Measurements from ENCODE around the gene NEK1. TPM values are rescaled to one million over a fixed set of nuclear protein-coding genes. Genes with fewer than 3 reads are reported as not detected.
A peak's percentile ranks its signal among the peaks of the same experiment; 100 is the strongest.

NEK1 gene
- total and polyA plus RNA-seq, 11 donors, result 4.8 to 17.8 (median 12.0) TPM

- ATAC-seq, result peak; percentile 8 to 54 (median 40)
- H3K4me1 ChIP-seq, result peaks cover 0 to 34% (median 21%) of the 10 kb centered on the region in 12 donors
- no peaks in the 10 kb centered on the region for H3K27me3 ChIP-seq
- 1 to 3% (median 2%) methylated on average over 12 of the region's 12 CpGs for WGBS, 4 donors
- H3K9me3 ChIP-seq, result no peaks in the 10 kb centered on the region
- peak in 3 of 5 donors; percentile 35 to 39 (median 35) for DNase-seq
- no peak for TF ChIP-seq POLR2A (IDR thresholded peaks at IDR 0.05)
- TF ChIP-seq CTCF (IDR thresholded peaks at IDR 0.05), result peak in 11 of 12 donors; percentile 32 to 71 (median 55)
- peak overlapping the region; percentile 55 to 84 (median 71) for H3K4me3 ChIP-seq
- no peaks in the 10 kb centered on the region for H3K36me3 ChIP-seq
- intact Hi-C loops (cut with DNase I), result loop anchor here in 9 of 10 donors (5.0 to 10.0 kb wide), 10 partner anchors 48 to 428 kb away; partner anchors contain the start of gene HPF1 (in 1 of the 9)
- peak overlapping the region; percentile 87 to 97 (median 94) for H3K27ac ChIP-seq
Observed at GRCh38 chr4:169619518-169619957, 7.2 kb upstream of the NEK1 start.

- H3K27ac ChIP-seq, result peak overlapping the region in 10 of 12 donors; percentile 88 to 97 (median 94)
- intact Hi-C loops (cut with DNase I), result loop anchor here in 9 of 10 donors (5.0 to 10.0 kb wide), 10 partner anchors 48 to 428 kb away; partner anchors contain the start of gene HPF1 (in 1 of the 9)
- WGBS, 4 donors, result 85 to 96% (median 93%) methylated on average over 4 of the region's 4 CpGs
Observed at GRCh38 chr4:169618986-169619385, 6.6 kb upstream of the NEK1 start.

GRCh38 chr4:169618286-169618685 is 5.9 kb upstream of the NEK1 start:
- WGBS, 4 donors, result 45 to 54% (median 51%) methylated on average over 3 of the region's 3 CpGs
- Histone ChIP-seq H3K27me3 (no peaks in the 10 kb centered on the region), H3K36me3 (no peaks in the 10 kb centered on the region), H3K4me3 (no peak overlapping the region), H3K4me1 (peaks cover 0 to 36% (median 21%) of the 10 kb centered on the region in 12 donors), H3K27ac (no peak overlapping the region), H3K9me3 (no peaks in the 10 kb centered on the region)
- intact Hi-C loops (cut with DNase I), result loop anchor here in 9 of 10 donors (5.0 to 10.0 kb wide), 10 partner anchors 49 to 429 kb away; partner anchors contain the start of gene HPF1 (in 1 of the 9)
- TF ChIP-seq POLR2A (IDR thresholded peaks at IDR 0.05), result no peak
- TF ChIP-seq CTCF (IDR thresholded peaks at IDR 0.05), result no peak
- ATAC-seq (no peak), DNase-seq (no peak)

More at GRCh38 chr4:169618986-169619385, 6.6 kb upstream of the NEK1 start:
- H3K9me3 ChIP-seq, result no peaks in the 10 kb centered on the region
- no peak for TF ChIP-seq CTCF (IDR thresholded peaks at IDR 0.05)
- TF ChIP-seq POLR2A (IDR thresholded peaks at IDR 0.05), result no peak
- DNase-seq, result no peak
- H3K36me3 ChIP-seq, result no peaks in the 10 kb centered on the region
- H3K4me3 ChIP-seq, result peak overlapping the region in 8 of 12 donors; percentile 64 to 84 (median 74)
- no peaks in the 10 kb centered on the region for H3K27me3 ChIP-seq
- H3K4me1 ChIP-seq, result peaks cover 0 to 34% (median 21%) of the 10 kb centered on the region in 12 donors
- ATAC-seq, result no peak

GRCh38 chr4:169617306-169617705 is 4.9 kb upstream of the NEK1 start:
- Histone ChIP-seq H3K27ac (no peak overlapping the region), H3K4me1 (peaks cover 0 to 36% (median 17%) of the 10 kb centered on the region in 12 donors), H3K36me3 (no peaks in the 10 kb centered on the region), H3K27me3 (no peaks in the 10 kb centered on the region), H3K9me3 (no peaks in the 10 kb centered on the region), H3K4me3 (no peak overlapping the region)
- TF ChIP-seq CTCF (IDR thresholded peaks at IDR 0.05) (no peak), POLR2A (IDR thresholded peaks at IDR 0.05) (no peak)
- intact Hi-C loops (cut with DNase I), result loop anchor here in 9 of 10 donors (5.0 to 10.0 kb wide), 10 partner anchors 50 to 430 kb away; partner anchors contain the start of gene HPF1 (in 1 of the 9)
- 81 to 96% (median 83%) methylated on average over 2 of the region's 2 CpGs for WGBS, 4 donors
- no peak for ATAC-seq
- DNase-seq, result no peak
